ENCODE results near the gene ROBO1.

The ROBO1 gene

DNA sequence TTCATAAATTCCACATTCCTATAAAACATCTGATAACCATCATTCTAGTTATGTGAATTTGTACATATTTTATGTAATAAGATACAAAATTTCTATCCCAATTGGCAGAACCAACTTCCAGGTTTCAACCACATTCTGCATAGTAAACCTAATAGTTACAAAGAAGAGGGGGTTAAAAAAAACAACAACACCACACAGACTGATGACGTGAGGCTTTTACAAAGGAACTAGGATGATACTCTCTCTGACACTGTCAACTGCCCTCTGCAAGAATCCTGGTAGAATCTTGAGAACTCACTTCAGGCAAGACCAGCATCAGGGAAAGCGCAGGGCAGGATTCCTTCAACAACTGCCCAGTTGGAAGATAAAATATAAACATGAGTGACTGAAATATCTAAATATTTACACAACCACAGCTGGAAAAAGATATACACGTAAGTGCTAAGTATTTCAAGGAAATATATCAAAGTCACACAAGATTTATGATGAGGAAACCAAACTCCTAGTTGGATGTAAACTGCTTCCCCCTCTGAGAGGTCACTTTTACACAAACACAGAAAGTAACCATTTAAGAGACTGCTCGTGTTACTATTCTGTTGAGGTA, 816.4 kb downstream of the ROBO1 start:
- no peak for DNase-seq

GRCh38 chr3:78941587-78941986, 826.2 kb downstream of the ROBO1 start:
- no peak for DNase-seq

GRCh38 chr3:78940626-78941025, 827.2 kb downstream of the ROBO1 start:
- DNase-seq, result no peak

DNA sequence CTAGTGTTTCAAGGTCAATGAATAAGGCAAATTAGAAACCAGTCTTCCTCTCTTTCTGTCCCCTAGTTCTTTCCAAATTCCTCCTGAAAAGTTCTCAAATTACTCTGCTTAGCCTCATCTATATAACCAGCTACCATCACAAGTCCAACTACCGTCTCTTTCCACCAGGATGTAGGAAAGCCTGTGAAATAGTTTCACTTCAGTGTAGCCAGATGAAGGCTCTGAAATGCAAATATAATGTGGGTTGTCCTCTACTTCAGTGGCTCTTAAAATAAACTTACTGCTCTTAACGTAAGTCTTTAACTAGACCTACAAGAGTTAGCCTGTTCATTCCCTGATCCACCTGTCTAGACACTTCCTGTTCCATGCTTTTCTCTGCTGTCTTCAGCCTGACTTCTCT, 827.7 kb downstream of the ROBO1 start:
- DNase-seq, result no peak

- no peak for DNase-seq
Measured at GRCh38 chr3:78937475-78937874, 830.3 kb downstream of the ROBO1 start.

GRCh38 chr3:78927759-78928158, 840.0 kb downstream of the ROBO1 start:
- no peak for DNase-seq

DNA sequence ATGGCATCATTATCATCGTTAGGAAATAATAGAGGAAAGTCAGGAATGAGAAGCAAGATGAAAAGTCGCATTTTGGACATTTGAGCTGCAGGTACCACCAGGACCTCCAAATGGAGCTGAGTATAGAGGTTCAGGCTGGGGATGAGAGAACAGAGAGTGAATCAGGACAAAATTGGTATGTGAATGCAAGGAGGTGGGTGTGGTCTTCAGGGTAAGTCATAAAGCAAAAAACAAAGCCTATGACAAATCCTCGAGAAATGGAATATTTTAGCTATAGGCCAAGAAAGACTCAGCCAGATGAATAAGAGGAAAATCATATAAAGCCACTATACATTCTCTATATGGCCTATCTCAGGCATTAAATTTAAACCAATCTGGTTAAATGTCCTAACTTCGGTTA, 841.3 kb downstream of the ROBO1 start:
- DNase-seq, result no peak

DNA sequence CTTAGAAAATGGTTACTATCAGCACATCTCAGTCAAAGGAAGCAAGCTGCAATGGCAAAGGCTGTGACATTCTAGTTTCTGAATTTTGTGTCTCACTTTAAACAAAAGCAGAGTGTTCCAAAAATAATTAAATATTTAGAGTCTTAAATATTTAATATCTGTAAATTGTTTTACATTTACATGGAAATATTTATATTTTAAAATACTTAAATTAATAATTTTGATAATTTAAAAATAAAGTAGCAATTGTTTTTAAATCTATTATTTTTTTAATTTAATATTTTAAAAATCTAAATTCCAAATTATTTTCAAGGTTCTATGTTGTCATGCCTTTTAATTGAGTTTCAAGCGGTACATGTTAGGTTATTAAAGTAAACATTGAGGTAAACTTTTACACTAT, 843.1 kb downstream of the ROBO1 start:
- DNase-seq, result no peak

- DNase-seq, result no peak
Measured at GRCh38 chr3:78919021-78919755, 848.6 kb downstream of the ROBO1 start.

- no peak for DNase-seq
Measured at GRCh38 chr3:78918361-78919020, 849.3 kb downstream of the ROBO1 start.

GRCh38 chr3:78917536-78917935, 850.3 kb downstream of the ROBO1 start:
- DNase-seq, result no peak

GRCh38 chr3:78913711-78914110, 854.1 kb downstream of the ROBO1 start:
- DNase-seq, result no peak

- DNase-seq, result no peak
Measured at GRCh38 chr3:78912687-78913086, 855.1 kb downstream of the ROBO1 start.

DNA sequence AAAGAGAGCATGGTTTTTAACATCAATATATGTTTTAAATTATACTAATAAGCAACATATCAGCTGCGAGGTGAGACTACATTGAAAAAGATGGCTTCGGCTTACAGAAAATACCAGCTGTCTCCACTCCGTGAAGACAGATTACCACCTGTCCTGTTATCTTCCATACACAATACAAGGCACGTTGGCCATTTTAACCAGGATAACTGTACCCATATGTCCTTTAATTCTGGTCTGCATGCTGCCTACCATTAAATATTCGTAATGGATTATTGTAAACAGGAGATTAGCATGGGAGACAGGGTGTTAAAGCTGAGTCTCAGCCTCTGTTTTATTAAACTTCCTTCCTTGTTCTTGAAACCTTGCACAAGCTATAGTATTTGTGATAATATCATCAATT, 855.5 kb downstream of the ROBO1 start:
- DNase-seq, result no peak

DNA sequence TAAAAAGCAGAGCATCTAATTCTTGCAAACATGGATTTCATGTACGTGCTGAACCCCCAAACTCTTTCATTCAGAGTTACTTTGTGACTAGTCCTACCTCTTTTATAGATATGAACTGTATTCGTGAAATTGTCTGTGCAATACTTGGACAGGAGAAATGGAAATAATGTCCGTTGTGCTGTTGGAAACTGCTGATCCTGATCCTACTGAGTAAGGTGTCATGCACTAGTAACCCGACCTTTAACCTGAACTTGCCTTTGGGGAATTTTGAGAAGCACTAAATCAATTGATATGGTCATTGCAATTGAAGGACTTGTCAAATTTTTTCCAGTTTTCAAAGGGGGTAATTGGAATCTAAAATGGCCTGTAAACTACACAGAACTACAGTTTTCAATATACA, 856.4 kb downstream of the ROBO1 start:
- no peak for DNase-seq

GRCh38 chr3:78908236-78908635, 859.6 kb downstream of the ROBO1 start:
- no peak for DNase-seq

- no peak for DNase-seq
Measured at GRCh38 chr3:78907367-78907766, 860.4 kb downstream of the ROBO1 start.

DNA sequence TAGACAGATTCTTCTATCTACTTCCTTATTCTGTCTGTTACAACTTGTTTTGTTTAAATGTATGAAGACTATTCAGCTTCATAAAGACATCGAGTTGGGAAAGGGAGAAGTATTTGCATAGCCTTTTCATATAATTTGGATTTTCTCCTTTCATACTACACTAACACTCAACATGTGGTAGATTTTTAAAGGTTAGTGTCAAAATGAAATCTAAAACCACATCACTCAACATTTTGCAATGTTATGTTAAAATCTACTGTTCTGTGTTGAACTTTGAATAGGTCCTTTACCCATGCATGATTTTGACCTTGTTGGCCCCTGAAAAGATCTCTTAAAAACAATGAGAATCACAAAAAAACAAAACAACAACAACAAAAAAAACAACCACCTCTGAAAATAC, 860.9 kb downstream of the ROBO1 start:
- no peak for DNase-seq

GRCh38 chr3:78906245-78906644, 861.6 kb downstream of the ROBO1 start:
- no peak for DNase-seq

DNA sequence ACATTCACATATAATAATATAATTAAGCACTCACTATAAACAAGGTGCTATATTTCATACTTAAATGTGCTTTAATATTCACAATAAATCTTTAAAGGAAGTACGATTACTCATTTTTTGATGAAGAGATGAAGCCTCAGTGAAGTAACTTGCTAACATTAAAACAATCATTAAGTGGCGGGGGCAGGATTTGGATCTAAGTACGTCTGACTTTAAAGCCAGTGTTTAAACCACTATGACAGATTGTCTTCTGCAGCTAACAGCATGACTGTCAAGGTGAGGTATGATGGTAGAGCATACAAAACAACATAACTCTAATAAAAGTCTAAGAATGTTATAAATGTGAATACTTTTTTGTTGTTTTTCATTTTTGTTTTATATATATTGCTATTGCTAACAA, 862.1 kb downstream of the ROBO1 start:
- DNase-seq, result no peak

- DNase-seq, result no peak
Measured at GRCh38 chr3:78901544-78901943, 866.3 kb downstream of the ROBO1 start.

GRCh38 chr3:78900880-78901279, 866.9 kb downstream of the ROBO1 start:
- DNase-seq, result no peak

DNA sequence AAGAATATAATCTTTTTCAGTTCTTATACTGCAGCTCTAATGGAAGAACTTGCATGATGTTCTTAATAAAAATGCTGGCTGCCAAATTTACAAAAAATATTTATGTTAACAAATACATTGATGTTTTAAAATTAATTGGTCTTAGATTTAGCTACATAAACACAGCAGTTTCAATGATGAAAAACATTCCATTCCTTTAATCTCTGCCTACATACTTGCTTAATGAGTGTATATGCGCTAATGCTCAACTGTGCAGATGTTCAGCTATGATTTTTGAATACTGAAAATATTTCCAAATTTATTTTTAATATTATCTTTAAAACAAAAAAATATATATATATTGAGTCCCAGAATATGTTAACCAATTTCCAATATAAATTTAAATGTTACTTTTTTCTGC, 867.4 kb downstream of the ROBO1 start:
- DNase-seq, result no peak

DNA sequence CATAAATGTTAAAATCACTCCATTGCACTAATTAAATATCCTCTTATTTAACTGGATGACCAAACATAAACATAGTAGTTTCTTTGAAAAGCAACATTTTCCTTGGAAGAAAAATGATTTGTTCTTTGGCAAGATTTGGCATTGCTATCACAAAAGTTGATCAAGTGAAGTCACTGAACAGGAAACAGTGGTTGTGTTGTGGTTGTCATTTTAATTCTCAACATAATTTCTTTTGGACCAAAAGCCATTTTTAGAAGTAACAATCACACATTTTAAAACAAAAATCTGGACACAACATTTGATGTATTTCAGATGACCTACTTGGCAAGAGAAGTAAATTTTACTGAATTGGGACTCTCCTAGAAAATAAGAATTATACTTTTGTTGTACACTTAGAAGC, 872.3 kb downstream of the ROBO1 start:
- DNase-seq, result no peak

All from activated CD4-positive, alpha-beta T cell treated with anti-CD3 and anti-CD28 coated beads for 4 hours (primary cell).